GM12891 (cell line): Measurements from ENCODE around the gene FAM222B.

ENCODE experiments used
- DNase-seq: peaks from one replicate; pipeline ENCODE4 v3.0.0; 2011; ENCODE audit warnings: low spot score; ENCODE audit not compliant: insufficient read length
- FAIRE-seq: peaks from 2 replicates; lab custom pipeline; 2011; peaks lifted over from hg19 to GRCh38; lab: Jason Lieb, UNC
- PAX5 ChIP-seq: IDR thresholded peaks from 2 replicates; pipeline ENCODE4 v1.6.1; 2011; ENCODE audit warnings: low read length, moderate library complexity, mild to moderate bottlenecking; ENCODE audit not compliant: insufficient read depth, severe bottlenecking
- POLR2A ChIP-seq: IDR thresholded peaks from 2 replicates; pipeline ENCODE4 v1.6.1; 2011; ENCODE audit warnings: low read depth, low read length, control low read depth
- POLR2AphosphoS5 ChIP-seq: IDR thresholded peaks from 2 replicates; pipeline ENCODE4 v1.6.1; 2011; ENCODE audit warnings: low read depth, low read length, control low read depth
- POU2F2 ChIP-seq: IDR thresholded peaks from 2 replicates; pipeline ENCODE4 v1.6.1; 2011; ENCODE audit warnings: low read depth, mild to moderate bottlenecking, control low read depth, low read length, moderate library complexity
- SPI1 ChIP-seq: IDR thresholded peaks from 2 replicates; pipeline ENCODE4 v1.6.1; 2011; ENCODE audit warnings: low read depth, low read length, control low read depth
- TAF1 ChIP-seq: IDR thresholded peaks from 2 replicates; pipeline ENCODE4 v1.6.1; 2011; ENCODE audit warnings: low read depth, low read length, control low read depth

Gene FAM222B

GRCh38 chr17:28756049-28756804, 86.4 kb downstream of the FAM222B start:
- FAIRE-seq: no peak
- DNase-seq: no peak
- TF ChIP-seq POLR2AphosphoS5 (no peak), SPI1 (no peak), POU2F2 (no peak), POLR2A (no peak), PAX5 (no peak), TAF1 (no peak)

GRCh38 chr17:28755486-28755885, 87.1 kb downstream of the FAM222B start:
- FAIRE-seq (no peak), DNase-seq (no peak)
- TF ChIP-seq PAX5 (no peak), POU2F2 (no peak), POLR2AphosphoS5 (no peak), SPI1 (no peak), TAF1 (no peak), POLR2A (no peak)

DNA sequence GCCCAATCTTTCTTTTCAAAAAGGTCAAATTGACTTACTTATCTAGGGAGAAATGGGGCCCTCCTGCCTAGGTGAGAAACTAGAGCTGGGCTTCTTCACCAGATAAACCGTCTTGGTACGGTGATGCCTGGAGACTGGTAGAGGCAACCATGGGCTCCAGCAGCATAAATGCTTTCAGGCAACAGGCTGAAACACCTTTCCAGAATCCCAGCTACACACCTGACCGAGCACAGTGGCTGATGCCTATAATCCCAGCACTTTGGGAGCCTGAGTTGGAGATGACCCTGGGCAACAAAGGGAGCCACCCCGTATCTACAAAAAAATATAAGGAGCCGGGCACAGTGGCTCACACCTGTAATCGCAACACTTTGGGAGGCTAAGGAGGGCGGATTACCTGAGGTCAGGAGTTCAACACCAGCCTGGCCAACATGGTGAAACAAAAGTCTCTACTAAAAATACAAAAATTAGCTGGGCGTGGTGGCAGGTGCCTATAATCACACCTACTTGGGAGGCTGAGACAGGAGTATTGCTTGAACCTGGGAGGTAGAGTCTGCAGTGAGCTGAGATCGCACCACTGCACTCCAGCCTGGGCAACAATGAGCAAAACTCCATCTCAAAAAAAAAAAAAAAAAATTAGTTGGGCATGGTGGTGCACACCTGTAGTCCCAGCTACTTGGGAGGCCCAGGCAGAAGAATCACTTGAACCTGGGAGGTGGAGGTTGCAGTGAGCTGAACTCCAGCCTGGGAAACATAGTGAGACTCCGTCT, 90.8 kb downstream of the FAM222B start:
- DNase-seq (no peak), FAIRE-seq (no peak)
- no peak for TF ChIP-seq SPI1
- TF ChIP-seq POU2F2: no peak
- TF ChIP-seq TAF1: no peak
- no peak for TF ChIP-seq PAX5
- peak; percentile 36; the same call in 1 of the 2 replicates for TF ChIP-seq POLR2A
- peak; percentile 42; the same call in 1 of the 2 replicates for TF ChIP-seq POLR2AphosphoS5

DNA sequence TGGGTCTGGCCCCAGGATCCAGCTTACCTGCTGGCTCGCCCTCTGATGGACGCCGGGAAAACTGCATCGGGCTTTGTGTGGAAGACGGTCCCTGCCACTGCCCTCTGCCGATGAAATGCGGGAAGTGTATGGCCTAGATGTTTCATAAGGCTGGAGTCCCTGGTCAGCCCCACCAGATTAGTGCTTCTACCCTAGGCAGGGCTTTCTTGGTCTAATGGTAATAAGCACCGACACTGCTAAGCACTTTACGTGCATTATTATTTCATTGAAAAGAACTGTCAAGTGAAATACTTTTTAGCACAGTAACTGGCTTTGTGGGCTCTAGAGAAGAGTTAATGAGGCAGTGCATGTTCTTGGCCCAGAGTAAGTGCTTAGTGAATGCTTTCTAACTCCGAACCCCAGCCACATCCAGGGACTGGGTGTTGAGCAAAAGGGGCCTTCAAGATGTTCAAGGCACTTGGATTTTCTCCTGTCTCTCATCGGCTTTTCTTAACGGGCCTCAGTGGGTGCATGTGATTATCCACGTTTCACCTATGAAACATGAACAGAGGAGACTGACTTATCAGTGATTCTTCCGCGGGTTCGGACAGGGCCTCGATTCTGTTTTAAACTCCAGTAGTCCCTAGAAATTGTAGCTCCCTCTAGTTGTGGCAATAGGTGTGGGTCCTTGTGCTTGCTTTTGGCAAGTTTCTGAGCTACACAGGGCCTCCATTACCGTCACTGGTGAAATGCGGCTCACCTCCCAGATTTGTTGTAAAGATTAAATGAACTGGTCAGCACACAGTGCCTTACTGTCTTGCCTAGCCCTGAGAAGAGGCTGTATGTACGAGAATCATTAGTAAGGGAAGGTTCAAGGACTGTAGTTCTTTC, 92.2 kb downstream of the FAM222B start:
- FAIRE-seq (peak; percentile 62), DNase-seq (peak; percentile 66)
- TF ChIP-seq PAX5: peak; percentile 15
- TF ChIP-seq POLR2A: peak; percentile 55; the same call in 1 of the 2 replicates
- TF ChIP-seq POU2F2: no peak; the same call in 1 of the 2 replicates
- 0 out of 2 replicates have a peak, but pooled peaks have one; percentile 21 for TF ChIP-seq SPI1
- TF ChIP-seq POLR2AphosphoS5: peak; percentile 19; the same call in 1 of the 2 replicates

DNA sequence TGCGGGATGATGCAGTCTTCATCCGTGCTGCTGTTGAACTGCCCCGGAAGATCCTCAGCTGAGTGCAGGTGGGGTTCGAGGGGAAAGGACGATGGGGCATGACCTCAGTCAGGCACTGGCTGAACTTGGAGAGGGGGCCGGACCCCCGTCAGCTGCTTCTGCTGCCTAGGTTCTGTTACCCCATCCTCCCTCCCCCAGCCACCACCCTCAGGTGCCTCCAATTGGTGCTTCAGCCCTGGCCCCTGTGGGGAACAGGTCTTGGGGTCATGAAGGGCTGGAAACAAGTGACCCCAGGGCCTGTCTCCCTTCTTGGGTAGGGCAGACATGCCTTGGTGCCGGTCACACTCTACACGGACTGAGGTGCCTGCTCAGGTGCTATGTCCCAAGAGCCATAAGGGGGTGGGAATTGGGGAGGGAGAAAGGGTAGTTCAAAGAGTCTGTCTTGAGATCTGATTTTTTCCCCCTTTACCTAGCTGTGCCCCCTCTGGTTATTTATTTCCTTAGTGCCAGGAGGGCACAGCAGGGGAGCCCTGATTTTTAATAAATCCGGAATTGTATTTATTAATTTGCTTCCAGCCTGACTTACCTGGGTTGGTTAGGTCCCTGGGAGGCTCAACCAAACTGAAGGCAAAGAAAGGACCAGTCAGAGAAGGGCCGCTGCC, 92.9 kb downstream of the FAM222B start:
- TF ChIP-seq POLR2AphosphoS5 (no peak; the same call in 1 of the 2 replicates), PAX5 (no peak), SPI1 (no peak), POLR2A (no peak), POU2F2 (no peak), TAF1 (no peak)
- DNase-seq: no peak
- FAIRE-seq: no peak

DNA sequence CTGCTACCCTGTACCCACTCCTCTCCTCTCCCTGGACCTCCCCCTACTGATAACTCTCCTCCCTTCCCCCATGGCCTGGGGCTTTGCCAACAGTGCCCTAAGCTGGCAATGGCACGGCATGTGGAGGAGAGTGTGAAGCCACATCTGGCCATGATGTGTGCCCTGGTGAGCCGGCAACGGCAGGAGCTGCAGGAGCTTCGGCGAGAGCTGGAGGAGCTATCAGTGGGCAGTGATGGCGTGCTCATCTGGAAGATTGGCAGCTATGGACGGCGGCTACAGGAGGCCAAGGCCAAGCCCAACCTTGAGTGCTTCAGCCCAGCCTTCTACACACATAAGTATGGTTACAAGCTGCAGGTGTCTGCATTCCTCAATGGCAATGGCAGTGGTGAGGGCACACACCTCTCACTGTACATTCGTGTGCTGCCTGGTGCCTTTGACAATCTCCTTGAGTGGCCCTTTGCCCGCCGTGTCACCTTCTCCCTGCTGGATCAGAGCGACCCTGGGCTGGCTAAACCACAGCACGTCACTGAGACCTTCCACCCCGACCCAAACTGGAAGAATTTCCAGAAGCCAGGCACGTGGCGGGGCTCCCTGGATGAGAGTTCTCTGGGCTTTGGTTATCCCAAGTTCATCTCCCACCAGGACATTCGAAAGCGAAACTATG, 93.6 kb downstream of the FAM222B start:
- TF ChIP-seq PAX5: no peak
- TF ChIP-seq POLR2AphosphoS5: 0 out of 2 replicates have a peak, but pooled peaks have one; percentile 5
- DNase-seq: no peak
- FAIRE-seq: no peak

DNA sequence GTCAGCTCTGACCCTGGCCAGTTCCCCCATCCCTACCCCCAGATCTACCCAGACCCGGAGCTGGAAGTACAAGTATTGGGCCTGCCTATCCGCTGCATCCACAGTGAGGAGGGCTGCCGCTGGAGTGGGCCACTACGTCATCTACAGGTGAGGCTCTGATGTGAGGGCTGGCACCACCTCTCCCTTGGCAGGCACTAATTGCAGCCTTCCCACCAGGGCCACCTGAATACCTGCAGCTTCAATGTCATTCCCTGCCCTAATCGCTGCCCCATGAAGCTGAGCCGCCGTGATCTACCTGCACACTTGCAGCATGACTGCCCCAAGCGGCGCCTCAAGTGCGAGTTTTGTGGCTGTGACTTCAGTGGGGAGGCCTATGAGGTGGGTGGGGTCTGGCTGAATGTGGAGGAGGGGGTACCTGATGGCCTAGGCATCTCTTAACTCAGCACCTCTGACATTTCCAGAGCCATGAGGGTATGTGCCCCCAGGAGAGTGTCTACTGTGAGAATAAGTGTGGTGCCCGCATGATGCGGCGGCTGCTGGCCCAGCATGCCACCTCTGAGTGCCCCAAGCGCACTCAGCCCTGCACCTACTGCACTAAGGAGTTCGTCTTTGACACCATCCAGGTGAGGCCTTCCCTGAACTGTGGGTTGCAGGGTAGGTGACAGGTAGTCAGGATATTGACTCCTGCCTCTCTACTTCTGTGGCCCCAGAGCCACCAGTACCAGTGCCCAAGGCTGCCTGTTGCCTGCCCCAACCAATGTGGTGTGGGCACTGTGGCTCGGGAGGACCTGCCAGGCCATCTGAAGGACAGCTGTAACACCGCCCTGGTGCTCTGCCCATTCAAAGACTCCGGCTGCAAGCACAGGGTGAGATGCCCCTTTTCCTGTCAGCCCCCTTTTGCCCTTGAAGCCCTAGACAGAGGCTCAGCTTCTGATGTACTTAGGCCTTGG, 94.5 kb downstream of the FAM222B start:
- no peak for DNase-seq
- no peak for TF ChIP-seq TAF1
- TF ChIP-seq POLR2A: peak; percentile 25; the same call in 1 of the 2 replicates
- TF ChIP-seq POLR2AphosphoS5: peak; percentile 63; the same call in 1 of the 2 replicates
- no peak for FAIRE-seq
